A673 (cell line): ENCODE data around the gene DNASE1L3. TPM values are rescaled to one million over a fixed set of nuclear protein-coding genes. Genes with fewer than 3 reads are reported as not detected.

Source experiments
- BruUV-seq: library from RNA; stranded (reverse); fragments of 400-500 nt; replicated peaks from 2 replicates; lab custom pipeline; 2021; lab: Mats Ljungman, UMichigan
- CTCF ChIA-PET: fragments of 300-600 bp; sonication (Branson Sonifier 250); formaldehyde crosslinking; loops from one replicate; lab custom pipeline; 2022; ENCODE audit warnings: antibody characterized with exemption; lab: Charles Lee
- POLR2A ChIA-PET: fragments of 300-600 bp; sonication (Branson Sonifier 250); formaldehyde crosslinking; loops from one replicate; lab custom pipeline; 2022; ENCODE audit warnings: antibody characterized with exemption; ENCODE audit not compliant: low non-redundant PET; lab: Charles Lee
- DNase-seq: peaks from one replicate; pipeline ENCODE4 v3.0.0-alpha.2; 2015; ENCODE audit warnings: low spot score
- H3K27ac ChIP-seq: fragments of 200-600 bp; sonication (generic); 2 replicates; pipeline ENCODE4 v1.5.1; 2016; ENCODE audit warnings: mixed run types, low read depth, mild to moderate bottlenecking, mixed read lengths, antibody characterized with exemption, low read length; ENCODE audit not compliant: poor library complexity, severe bottlenecking
- H3K27me3 ChIP-seq: fragments of 200-600 bp; sonication (generic); replicated peaks from 2 replicates; pipeline ENCODE4 v1.6.1; 2017; ENCODE audit warnings: mixed run types, low read depth, mild to moderate bottlenecking, mixed read lengths, antibody characterized with exemption, low read length; ENCODE audit not compliant: insufficient read depth, poor library complexity
- H3K36me3 ChIP-seq: fragments of 200-600 bp; sonication (generic); 2 replicates; pipeline ENCODE4 v1.6.1; 2016; ENCODE audit warnings: mixed run types, mild to moderate bottlenecking, mixed read lengths, antibody characterized with exemption, low read length; ENCODE audit not compliant: insufficient read depth, poor library complexity, severe bottlenecking
- H3K4me1 ChIP-seq: fragments of 200-600 bp; sonication (generic); 2 replicates; pipeline ENCODE4 v1.6.1; 2017; ENCODE audit warnings: mixed run types, mild to moderate bottlenecking, mixed read lengths, antibody characterized with exemption, low read length; ENCODE audit not compliant: insufficient read depth, poor library complexity, severe bottlenecking
- H3K4me3 ChIP-seq: fragments of 200-600 bp; sonication (generic); 2 replicates; pipeline ENCODE4 v1.5.1; 2016; ENCODE audit warnings: low read depth, mixed run types, mild to moderate bottlenecking, mixed read lengths, low read length; ENCODE audit not compliant: poor library complexity, severe bottlenecking
- H3K9me3 ChIP-seq: fragments of 200-600 bp; sonication (generic); 2 replicates; pipeline ENCODE4 v1.6.1; 2016; ENCODE audit warnings: mixed run types, low read depth, mild to moderate bottlenecking, mixed read lengths, antibody characterized with exemption, low read length; ENCODE audit not compliant: poor library complexity, severe bottlenecking
- EZH2 ChIP-seq: fragments of 200-600 bp; sonication (generic); IDR thresholded peaks from 2 replicates; pipeline ENCODE4 v1.6.1; 2017; ENCODE audit warnings: borderline replicate concordance, low read depth, mild to moderate bottlenecking, mixed read lengths, antibody characterized with exemption, low read length; ENCODE audit not compliant: poor library complexity, severe bottlenecking
- intact Hi-C: fragments of 100-400 bp; cut with micrococcal nuclease; formaldehyde crosslinking; loops from one replicate; pipeline ENCODE4 v1.10.0; 2022; ENCODE audit not compliant: unreplicated experiment
- total RNA-seq: library from RNA; stranded (reverse); gene quantifications from 2 replicates; pipeline ENCODE4 v1.2.3, GENCODE V29; 2021
- TF ChIP-seq, protein P1 (sequence below): fragments of 300-800, 200-600 bp; sonication (generic); conservative IDR thresholded peaks from 2 replicates; pipeline ENCODE4 v1.5.1; 2017; ENCODE audit warnings: low read depth, mild to moderate bottlenecking, antibody characterized with exemption, low read length, moderate library complexity, mixed read lengths

Gene DNASE1L3
- total RNA-seq, 1 experiment from 2014 or later, result not detected

DNA sequence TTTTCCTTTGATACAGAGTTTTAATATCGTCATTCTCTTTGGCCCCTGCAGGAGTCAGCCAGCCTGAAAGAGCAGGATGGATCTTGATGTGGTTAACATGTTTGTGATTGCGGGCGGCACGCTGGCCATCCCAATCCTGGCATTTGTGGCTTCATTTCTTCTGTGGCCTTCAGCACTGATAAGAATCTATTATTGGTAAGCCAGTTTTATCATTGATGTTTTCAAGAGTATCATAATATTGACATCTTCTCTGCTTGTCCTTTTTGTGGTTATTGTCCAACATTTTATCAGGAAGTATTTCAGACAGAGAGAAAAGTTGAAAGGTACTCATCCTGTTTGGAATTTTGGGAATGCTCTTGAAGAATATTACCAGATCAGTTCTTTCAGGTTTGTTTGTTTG lies 45.7 kb upstream of the DNASE1L3 start:
- ChIA-PET CTCF (no interaction called here), POLR2A (no interaction called here)
- Histone ChIP-seq H3K9me3 (no peaks in the 10 kb centered on the region), H3K4me3 (no peak overlapping the region), H3K36me3 (peaks cover 83% of the 10 kb centered on the region), H3K27me3 (no peaks in the 10 kb centered on the region), H3K4me1 (peaks cover 47% of the 10 kb centered on the region), H3K27ac (no peak overlapping the region)
- no peak for DNase-seq
- no TSS peak for BruUV-seq
- intact Hi-C loops, result no loop called here
- TF ChIP-seq EZH2, result no peak
- TF ChIP-seq, protein P1, sequence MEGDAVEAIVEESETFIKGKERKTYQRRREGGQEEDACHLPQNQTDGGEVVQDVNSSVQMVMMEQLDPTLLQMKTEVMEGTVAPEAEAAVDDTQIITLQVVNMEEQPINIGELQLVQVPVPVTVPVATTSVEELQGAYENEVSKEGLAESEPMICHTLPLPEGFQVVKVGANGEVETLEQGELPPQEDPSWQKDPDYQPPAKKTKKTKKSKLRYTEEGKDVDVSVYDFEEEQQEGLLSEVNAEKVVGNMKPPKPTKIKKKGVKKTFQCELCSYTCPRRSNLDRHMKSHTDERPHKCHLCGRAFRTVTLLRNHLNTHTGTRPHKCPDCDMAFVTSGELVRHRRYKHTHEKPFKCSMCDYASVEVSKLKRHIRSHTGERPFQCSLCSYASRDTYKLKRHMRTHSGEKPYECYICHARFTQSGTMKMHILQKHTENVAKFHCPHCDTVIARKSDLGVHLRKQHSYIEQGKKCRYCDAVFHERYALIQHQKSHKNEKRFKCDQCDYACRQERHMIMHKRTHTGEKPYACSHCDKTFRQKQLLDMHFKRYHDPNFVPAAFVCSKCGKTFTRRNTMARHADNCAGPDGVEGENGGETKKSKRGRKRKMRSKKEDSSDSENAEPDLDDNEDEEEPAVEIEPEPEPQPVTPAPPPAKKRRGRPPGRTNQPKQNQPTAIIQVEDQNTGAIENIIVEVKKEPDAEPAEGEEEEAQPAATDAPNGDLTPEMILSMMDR, result no peak

- ChIA-PET POLR2A (no interaction called here), CTCF (no interaction called here)
- DNase-seq, result no peak
- no peaks in the 10 kb centered on the region for H3K9me3 ChIP-seq
- peaks cover 79% of the 10 kb centered on the region for H3K36me3 ChIP-seq
- BruUV-seq, result no TSS peak
- TF ChIP-seq, protein P1, result no peak
- TF ChIP-seq EZH2, result no peak
- intact Hi-C loops, result no loop called here
- peaks cover 51% of the 10 kb centered on the region for H3K4me1 ChIP-seq
- no peak overlapping the region for H3K4me3 ChIP-seq
- no peaks in the 10 kb centered on the region for H3K27me3 ChIP-seq
- H3K27ac ChIP-seq, result no peak overlapping the region
Measured at GRCh38 chr3:58256061-58256460, 45.3 kb upstream of the DNASE1L3 start.

DNA sequence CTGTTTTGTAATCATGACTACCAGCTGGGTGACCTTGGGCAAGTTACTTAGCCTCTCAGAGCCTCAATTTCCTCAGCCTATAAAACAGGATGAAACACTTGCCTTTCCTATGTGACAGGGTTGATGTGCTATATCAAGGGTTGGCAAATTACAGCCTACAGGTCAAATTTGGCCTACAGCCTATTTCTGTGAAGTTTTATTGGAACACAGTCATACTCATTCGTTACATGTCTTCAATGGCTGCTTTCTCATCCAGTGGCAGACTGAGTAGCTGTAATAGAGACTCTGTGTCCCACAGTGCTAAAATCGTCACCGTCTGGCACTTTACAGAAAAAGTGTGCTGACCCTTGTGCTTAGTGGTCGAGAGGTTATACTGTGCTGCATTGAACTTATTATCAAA lies 43.4 kb upstream of the DNASE1L3 start:
- TF ChIP-seq EZH2, result no peak
- TF ChIP-seq, protein P1, result no peak

More for the DNA sequence above, 43.4 kb upstream of the DNASE1L3 start:
- intact Hi-C loops, result no loop called here
- H3K27me3 ChIP-seq, result no peaks in the 10 kb centered on the region
- no peak for DNase-seq
- no peak overlapping the region for H3K4me3 ChIP-seq
- POLR2A ChIA-PET, result no interaction called here
- H3K9me3 ChIP-seq, result no peaks in the 10 kb centered on the region
- no TSS peak for BruUV-seq
- CTCF ChIA-PET, result no interaction called here
- peak overlapping the region; percentile 90 for H3K27ac ChIP-seq
- H3K36me3 ChIP-seq, result peaks cover 75% of the 10 kb centered on the region
- peaks cover 69% of the 10 kb centered on the region for H3K4me1 ChIP-seq
